ENCODE measurements around the gene MUSK.

GRCh38 chr9:110768886-110769285 is 100.3 kb downstream of the MUSK start:
- TF ChIP-seq CTCF (IDR thresholded peaks at IDR 0.05; ENCODE audit: extremely low read depth in 1 of 2, insufficient read depth in 1 of 2, low read depth in 1 of 2, low read length in 2 of 2) (no peak), POLR2AphosphoS5 (IDR thresholded peaks at IDR 0.05; ENCODE audit: insufficient read depth, low read depth, low read length) (no peak), JUN (IDR thresholded peaks at IDR 0.05; ENCODE audit: borderline replicate concordance, insufficient read depth, insufficient read length, low read depth) (no peak)

Measured in endothelial cell of umbilical vein (primary cell).